NCI-H1930 (cell line): ENCODE results near the gene LITAF.

Experiments used
- DNase-seq, 2 experiments: peaks; one replicate each; lab custom pipeline; 2025; lab: John Stamatoyannopoulos, UW

Gene LITAF

DNA sequence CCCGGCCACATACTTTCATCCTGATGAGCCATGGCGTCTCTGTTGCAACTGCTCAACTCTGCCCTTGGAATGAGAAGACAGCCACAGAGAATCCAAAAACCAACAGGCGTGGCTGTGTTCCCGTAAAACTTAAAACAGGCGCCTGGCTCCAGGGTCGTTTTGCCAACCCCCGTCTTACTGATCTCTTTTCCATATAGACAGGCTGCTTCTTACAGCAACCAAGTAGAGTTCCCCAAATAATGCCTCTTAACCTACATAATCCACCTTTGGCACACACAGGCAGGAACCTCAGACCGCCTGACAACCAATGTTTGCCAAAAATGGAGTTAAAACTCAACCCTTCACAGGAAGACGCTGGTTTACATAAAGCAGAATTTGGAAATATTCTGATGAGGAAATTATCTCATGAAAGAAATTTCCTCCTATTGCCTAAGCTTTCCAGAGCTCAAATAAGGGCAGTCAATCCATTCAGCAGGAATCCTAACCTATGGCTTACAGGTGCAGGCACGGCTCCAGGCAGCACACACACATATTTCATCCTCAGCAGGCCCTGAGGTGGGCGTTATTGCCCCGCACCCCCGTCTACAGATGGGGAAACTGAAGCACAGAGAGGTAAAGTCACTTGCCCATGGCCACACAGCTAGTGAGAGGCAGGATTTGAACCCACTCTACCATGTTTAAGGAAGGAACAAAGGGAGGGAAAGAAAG lies 35.8 kb downstream of the LITAF start:
- DNase-seq = no peak

DNA sequence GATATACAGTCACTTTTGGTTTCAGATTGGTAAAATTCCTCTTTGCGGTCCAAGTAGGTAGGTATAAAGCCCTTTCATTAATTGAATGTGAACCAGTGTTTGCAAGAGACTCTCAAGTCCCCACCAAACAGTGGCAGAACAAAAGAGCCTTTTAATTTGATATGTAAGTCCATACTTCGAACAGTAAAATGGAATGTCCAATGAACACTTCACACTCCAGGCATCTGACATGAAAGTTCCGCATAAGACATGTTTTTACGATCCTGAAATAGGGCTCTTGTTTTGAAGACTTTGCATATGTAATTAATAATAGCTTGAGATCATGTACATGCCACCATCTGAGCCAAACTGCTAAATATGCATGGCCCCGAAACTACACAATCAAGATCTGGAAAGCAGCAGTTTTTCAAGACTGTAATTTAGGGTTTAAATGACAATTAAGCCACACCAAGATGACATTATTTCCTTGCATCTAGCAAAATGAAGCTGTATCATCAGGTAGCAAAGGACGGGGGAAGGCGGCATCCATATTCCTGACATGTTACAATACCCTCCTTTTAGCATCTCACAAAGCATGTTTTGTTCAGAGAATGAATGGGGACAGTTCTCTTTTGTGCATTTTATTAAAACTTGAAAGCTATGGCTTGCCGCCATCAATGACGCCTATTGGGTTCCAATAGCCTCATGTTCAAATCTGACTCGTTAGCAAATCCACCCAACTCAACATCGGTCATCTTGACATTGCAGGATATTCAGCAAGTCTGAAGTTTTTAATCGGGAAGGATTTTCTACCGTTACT lies 39.4 kb downstream of the LITAF start:
- DNase-seq = no peak

DNA sequence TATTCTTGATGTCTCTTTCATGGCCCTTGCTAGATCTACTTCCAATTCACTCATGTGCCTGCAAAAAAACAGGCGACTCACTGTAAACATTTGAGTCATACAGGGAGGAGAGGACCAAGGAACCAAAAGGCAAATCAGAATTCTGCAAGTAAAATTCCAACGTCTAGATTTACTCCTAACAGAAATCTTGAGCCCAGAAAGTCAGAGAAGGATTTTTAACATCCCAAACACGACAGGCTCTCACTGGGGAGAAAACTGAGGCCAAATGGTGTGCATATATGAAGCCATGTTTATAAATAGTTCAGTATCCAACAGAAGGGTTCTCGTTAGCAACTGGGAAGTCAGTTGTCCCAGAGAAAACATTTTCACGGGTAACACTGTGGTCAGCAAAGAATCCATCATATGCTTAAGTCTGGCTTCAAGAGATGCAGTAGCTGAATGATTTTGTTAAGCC lies 40.1 kb downstream of the LITAF start:
- no peak for DNase-seq

DNA sequence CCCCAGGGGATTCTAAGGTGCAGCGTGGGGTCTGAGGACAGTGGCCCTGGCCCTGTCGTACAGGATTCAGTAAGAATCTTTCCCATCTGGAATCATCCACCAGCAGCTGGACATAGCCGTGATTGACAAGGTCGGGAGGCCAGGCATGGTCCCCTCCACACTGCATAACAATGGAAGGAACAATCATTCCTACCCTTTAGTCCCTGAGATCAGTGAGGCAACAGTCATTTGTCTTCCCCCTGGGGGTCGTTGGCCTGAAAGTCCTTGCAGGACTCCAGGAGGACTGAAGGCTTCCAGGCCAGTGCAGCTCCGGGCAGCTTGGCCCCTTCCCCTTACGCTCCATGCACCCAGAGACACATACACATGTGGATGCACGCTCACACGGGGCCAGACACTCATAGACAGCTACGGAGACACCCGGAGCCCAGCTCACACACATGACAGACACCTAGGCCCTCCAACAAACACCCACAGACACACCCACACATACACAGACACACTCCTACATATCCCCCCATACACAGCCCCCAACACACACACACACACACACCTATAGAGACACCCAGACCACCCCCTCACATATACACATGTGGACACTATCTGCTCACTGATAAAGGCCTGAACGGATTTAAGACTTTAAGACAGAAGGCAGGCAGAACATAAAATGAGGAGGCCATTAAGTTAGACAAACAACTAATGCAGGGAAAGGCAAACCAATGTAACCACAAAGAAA lies 42.9 kb downstream of the LITAF start:
- no peak for DNase-seq

DNA sequence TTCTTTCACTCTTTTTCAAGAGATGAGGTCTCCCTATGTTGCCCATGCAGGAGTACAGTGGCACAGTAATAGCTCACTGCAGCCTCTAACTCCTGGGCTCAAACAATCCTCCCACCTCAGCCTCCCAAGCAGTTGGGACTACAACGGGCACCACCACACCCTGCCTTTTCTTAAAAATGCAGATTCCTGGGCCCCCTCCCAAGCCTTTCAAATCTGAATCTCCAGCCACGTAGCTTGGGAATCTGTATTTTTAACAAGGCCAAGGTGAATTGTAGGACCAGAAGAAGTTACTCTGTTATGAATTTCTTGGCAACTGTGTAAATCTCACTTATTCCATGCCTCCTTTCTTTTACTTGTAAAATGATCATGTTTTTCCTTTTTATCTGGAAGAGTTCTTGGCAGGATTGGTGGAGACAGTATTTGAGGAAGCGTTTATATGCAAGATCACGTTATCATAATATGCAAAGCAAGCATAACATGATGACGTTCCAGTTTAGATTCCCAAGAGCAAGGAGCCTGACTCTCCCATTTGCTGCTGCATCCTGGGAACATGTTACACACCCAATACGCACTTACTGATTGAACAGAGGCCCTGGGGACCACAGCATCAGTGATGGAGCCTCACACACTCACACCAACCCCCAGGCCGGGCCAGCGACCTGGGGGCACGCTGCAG lies 44.5 kb downstream of the LITAF start:
- DNase-seq = no peak

DNA sequence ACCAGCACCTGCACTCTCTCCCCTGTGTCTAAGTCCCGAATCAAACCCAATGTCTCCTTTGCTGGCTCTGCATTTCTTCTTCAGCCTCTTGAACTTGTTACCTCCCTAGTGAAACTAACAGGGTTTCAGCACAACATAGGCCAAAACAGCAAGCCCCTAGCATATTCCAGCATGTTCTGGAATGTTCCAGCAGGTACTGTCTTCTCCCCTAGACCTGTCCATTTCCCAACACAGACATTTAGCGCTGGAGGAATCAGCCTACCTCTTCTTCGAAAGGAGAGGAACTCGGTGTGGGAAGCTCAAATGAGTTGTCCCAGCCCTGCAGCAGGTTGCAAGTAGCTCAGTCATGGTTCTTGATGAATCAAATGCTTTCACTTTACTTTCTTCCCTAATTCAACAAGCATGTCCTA lies 47.1 kb downstream of the LITAF start:
- no peak for DNase-seq

DNA sequence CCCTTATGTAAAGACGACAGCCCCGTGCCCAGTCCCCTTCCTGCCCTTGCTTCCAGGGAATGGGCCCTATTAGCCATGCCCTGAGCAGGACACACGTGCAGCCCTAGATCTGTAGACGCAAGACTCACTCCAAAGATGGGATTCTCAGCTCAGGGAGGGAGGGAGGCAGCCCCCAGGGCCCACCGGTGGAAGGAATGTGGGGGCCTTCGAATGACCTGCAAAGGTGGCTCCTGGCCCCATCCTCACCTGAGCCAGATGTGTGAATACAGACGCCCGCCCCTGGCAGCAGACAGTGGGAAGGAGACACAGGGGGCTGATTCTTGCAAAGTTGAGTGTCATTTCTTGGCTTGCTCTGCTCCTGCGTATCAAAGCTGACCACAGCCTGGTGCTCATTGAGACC lies 47.8 kb downstream of the LITAF start:
- DNase-seq = no peak

DNA sequence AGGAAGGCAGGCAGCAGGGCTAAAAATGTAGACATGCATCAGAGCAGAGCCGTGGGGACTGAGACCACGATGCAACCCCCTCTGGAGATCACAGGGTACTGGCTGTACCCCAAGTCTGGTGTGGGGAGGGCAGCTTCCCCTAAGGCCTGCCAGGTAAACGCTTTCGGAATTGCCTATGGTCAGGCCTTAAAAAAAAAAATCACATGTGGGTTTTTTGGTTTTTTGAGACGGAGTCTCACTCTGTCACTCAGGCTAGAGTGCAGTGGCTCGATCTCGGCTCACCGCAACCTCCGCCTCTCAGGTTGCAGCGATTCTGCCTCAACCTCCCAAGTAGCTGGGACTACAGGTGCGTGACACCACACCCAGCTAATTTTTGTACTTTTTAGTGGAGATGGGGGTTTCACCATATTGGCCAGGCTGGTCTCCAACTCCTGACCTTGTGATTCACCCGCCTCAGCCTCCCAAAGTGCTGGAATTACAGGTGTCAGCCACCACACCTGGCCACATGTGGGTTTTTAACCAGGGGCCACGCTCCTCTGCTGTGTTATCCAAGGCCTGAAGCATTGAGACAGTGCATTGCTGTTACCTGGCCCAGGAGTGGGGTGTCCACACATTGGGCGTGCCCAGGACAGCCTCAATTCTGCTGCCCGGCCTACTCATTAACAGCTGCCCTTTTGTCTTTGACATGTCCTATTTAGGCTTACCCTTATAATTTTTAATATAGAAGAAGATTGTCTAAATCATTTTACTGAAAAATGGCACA lies 50.4 kb downstream of the LITAF start:
- no peak for DNase-seq

DNA sequence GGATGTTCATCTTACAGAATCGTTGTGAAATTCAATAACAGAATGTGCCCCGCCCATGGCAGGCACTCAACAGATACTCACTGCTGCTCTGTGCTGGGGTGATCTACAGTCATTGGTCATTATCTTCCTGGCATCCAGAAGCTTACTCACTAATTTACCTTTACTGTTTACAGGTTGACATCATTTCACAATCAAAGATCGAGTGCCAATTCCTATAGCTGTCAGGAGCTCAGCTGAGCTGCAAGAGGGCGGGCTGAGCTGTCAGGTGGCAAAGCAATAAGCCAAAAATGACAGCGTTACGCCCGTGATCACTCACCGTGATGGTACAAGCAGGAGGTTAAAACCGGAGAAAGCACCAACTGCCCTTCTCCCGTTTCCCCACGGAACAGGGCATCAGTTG lies 51.2 kb downstream of the LITAF start:
- DNase-seq = no peak

DNA sequence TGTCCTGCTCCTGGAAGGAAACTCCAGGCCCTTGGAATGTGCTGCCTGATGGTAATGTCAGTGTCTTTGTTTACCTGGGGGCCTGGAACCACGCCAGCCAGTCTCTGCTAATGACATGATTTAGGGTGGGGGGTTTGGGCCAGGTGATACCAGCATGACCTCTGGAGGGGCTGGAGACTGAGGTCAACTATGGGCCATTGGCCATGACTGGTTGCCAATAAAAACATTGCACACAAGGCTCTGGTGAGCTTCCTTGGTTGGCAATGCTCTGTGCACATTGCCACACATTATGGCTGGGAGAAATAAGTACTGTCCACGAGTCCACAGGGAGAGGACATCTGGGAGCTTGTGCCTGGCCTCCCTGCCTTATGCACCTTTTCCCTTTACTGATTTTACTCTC lies 52.5 kb downstream of the LITAF start:
- DNase-seq = no peak

DNA sequence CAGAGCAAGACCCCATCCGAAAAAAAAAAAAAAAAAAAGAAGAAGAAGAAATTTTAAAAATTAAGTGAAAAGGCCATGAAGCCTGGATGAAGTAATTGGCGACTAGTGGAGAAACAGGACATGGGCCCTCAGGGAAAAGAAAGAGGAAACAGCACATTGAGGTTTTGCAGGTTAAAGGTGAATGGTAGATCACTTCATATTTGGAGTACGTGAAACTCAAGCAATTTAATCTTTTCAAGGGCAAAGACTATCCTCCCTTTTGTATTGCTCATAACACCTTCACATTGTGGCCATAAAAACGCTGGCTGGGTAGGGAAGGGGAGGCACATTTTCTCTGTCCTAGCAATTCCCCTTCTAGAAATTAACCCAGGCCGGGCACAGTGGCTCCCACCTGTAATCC lies 53.1 kb downstream of the LITAF start:
- DNase-seq = no peak

DNA sequence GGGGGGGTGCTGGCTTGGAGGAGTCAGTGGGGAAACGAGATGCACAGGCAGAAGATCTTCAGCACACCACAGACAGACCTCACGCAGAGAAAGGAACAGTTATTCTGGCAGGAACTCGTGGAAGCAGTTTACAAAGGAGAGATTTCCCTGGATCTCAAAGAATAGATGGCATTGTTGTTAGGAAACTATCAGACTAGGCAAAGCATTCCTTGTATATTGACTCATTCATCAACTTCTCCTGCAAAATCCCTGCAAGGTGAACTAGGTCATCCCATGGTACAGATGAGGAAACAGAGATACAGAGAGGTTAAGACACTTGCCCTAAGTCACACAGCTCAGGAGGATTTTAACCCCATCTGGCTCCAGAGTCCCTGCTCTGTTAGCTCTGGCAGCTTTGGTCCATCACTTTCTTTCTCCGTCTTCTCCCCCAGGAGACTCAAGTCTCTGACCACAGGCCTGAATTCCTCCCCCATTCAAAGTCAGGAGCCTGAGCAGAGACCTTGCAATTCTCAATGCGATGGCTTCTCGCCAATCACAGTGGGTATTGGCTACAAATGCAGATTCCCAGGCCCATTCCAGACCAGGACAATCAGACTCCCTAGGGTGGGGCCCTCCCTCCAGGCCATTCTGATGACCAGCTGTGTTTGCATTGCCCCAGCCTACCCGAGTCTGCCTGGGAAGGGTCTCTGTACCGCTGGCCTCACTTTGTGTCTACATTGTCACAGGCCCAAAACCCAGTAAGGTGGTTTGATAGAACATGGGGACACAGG lies 56.4 kb downstream of the LITAF start:
- DNase-seq = no peak

DNA sequence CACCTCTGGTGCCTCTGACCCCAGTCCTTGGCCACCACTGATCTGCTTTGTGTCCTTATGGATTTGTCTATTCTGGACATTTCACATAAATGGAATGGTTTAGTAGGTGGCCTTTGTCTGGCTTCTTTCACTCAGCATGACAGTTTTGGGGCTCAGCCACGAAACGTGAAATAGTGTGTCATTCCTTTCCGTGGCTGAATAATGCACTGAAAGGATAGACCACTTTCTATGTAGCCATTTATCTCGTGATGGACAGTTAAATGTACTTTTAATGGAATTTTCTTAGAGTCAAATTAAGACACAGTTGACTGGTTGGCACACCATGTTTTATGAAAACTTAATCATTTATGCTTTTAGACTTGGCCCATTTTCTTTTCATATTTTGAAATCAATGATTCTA lies 57.4 kb downstream of the LITAF start:
- DNase-seq = no peak

DNA sequence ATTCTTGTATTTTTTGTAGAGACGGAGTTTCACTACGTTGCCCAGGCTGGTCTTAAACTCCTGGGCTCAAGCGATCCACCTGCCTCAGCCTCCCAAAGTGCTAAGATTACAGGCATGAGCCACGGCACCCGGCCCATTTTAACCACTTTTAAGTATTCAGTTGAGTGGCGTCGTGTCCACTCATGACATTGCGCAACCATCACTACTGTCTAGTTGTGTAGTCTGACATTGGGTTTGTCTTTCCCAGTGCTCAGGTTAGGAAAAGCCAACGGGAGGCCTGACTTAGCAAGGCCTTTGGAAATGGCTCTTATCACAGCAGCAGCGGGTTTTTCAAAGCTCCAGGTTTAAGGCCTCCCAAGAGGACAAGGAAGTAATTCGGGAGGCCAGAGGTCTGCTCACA lies 58.7 kb downstream of the LITAF start:
- no peak for DNase-seq

DNA sequence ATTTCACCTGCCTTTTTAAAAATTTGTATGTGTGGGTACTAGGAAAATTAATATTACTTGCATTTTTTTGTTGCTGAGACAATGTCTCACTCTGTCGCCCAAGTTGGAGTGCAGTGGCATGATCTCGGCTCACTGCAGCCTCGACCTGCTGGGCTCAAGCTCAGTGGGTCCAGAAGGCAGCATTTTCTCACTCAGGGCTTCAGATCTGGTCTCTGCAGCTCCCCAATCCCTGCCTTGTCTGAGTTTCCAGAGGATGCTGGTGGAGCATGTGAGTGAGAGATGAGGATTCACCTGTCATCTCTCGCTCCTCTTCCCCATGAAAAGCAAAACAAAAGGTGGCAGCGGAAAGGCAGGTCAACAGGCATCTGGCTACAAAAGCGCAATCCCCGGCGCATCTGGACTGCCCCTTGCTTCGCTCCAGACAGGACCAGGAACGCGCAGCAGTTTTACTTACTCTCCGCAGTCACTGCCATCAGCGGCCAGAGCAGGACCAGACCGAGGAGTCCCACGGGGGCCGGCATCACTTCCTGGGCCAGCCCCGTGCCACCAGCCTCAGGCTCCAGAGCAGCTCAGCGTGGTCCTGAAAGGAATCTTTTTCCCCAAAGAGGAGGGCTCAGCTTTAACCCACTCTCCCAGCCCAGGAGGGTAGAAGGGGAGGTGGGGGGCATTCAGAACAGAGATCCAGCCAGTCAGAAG lies 59.9 kb downstream of the LITAF start:
- DNase-seq = no peak

DNA sequence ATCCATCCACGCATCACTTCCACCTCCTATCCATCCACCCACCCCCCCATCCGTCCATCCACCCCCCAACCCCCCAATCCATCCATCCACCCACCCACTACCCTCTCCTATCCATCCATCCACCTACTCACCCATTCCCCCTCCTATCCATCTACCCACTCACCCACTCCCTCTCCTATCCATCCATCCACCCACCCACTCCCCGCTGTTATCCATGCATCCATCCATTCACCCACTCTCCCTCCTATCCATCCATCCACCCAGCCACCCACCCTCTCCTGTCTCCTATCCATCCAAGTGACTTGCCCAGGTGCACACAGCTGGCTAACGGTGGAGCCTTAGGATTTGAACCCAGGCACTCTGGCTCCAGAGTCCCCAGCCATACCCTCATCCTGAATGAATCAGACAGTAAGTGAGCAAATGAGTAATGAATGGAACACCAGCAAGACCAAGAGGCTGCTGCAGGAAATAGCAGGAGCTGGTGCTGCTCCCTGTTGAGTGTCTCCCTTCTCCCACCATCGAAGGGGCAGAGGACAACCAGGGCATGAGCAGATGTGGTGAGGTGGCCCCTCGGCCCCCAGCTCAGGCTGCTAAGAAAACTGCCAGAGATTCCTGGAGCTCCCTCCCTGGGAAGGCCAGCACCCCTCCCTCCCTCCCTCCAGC lies 62.5 kb downstream of the LITAF start:
- no peak for DNase-seq

DNA sequence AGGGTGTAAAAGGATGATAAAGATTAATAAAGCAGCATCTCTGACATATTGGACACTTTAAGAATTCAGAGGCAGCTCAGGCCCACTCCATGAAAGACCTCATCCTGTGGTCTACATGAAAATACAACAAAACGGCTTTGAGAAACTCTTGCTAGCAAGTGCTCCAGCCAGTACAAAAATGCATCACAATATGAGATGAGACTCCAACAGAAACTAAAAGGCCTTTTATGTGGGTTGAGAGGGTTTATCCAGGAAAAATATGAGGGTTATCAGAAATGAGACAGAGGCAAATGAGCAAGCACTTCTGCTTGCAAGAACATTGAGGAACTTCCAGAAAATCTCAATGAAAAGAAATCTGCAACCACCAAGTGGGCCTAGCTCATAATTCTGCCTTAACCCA lies 65.7 kb downstream of the LITAF start:
- no peak for DNase-seq

DNA sequence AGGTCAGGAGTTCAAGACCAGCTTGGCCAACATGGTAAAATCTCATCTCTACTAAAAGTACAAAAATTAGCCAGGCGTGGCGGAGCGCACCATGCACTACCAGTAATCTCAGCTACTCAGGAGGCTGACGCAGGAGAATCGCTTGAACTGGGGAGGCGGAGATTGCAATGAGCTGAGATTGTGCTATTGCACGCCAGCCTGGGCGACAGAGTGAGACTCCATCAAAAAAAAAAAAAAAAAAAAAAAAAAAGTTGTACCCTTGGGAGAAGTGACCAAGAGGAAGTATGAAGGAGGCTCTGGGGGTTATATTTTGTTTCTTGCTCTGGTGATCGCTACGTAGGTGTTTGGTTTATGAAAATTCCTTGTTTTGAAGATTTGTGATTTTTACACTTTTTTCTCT lies 66.3 kb downstream of the LITAF start:
- DNase-seq = no peak

DNA sequence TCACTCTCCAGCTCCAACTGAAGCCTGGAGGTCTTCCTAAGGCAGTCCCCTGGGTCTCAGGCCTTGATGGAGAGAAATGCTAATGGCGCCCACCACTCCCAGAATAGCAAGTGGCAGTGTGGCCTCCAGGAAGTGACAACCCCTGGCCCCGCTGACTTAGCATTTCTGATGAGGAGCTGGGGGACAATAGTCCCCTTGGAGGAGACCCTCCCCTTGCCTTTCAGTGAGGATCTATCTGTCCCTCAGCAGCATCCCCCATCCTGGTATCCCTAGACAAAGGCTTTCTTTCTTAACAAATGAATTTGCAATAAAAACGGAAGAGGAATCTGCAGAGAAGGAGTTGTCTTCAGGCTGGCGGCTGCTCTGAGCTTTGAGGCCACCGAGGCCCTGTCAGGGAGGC lies 68.8 kb downstream of the LITAF start:
- DNase-seq = no peak
